ENCODE results near the gene GOLGA6L2. TPM values are rescaled to one million over a fixed set of nuclear protein-coding genes. Genes with fewer than 3 reads are reported as not detected.

Gene GOLGA6L2
- total and polyA plus RNA-seq, 2 of the 8 experiments (the other 6 are each of a cell fraction or from before 2014, with no cell fraction given) = not detected

GRCh38 chr15:23395832-23396231 is 51.2 kb downstream of the GOLGA6L2 start:
- Histone ChIP-seq H3K79me2 (ENCODE audit: control insufficient read depth in 1 of 2, insufficient read depth in 2 of 2, low read length in 2 of 2) (no peaks in the 10 kb centered on the region), H2BK120ac (replicated peaks; ENCODE audit: low read depth, low read length) (no peak overlapping the region), H2BK5ac (ENCODE audit: low read depth, low read length) (no peak overlapping the region), H4K20me1 (replicated peaks in 1 of 2; ENCODE audit: control insufficient read depth in 1 of 2, insufficient read depth in 2 of 2, low read length in 2 of 2) (no peaks in the 10 kb centered on the region), H4K5ac (ENCODE audit: insufficient read length, low read depth, low read length) (no peak overlapping the region), H4K91ac (replicated peaks; ENCODE audit: insufficient read length, low read length) (no peak overlapping the region), H3K23me2 (ENCODE audit: low read depth, low read length) (no peaks in the 10 kb centered on the region), H3K56ac (replicated peaks; ENCODE audit: insufficient read length, low read depth, low read length) (no peak overlapping the region), H3K4me3 (ENCODE audit: extremely low read depth in 1 of 4, insufficient read depth in 2 of 4, low read depth in 3 of 4, low read length in 4 of 4) (no peak overlapping the region), H2AK5ac (ENCODE audit: low read depth, low read length) (no peak overlapping the region), H3K4me1 (replicated peaks in 1 of 4; ENCODE audit: control insufficient read depth in 3 of 4, insufficient read depth in 4 of 4, low read length in 3 of 4) (no peaks in the 10 kb centered on the region; a peak in 2 of 7 replicates), H3K27ac (ENCODE audit: low read depth, low read length) (no peak overlapping the region), H2BK12ac (ENCODE audit: low read depth, low read length) (no peak overlapping the region), H2BK20ac (ENCODE audit: low read length) (no peak overlapping the region), H2AFZ (ENCODE audit: low read length) (no peak overlapping the region), H4K8ac (ENCODE audit: extremely low read depth, insufficient read depth, low read length) (no peak overlapping the region), H3K4me2 (ENCODE audit: insufficient read depth in 1 of 2, low read depth in 2 of 2, low read length in 2 of 2) (no peak overlapping the region), H3K27me3 (replicated peaks in 1 of 4; ENCODE audit: control insufficient read depth in 3 of 4, extremely low read depth in 1 of 4, insufficient read depth in 3 of 4, low read length in 3 of 4) (no peaks in the 10 kb centered on the region), H3K23ac (ENCODE audit: insufficient read length) (no peak overlapping the region), H3K4ac (replicated peaks; ENCODE audit: insufficient read length, low read depth, low read length) (no peak overlapping the region), H3K79me1 (ENCODE audit: low read depth, low read length) (no peaks in the 10 kb centered on the region), H3K9ac (replicated peaks in 1 of 4; ENCODE audit: extremely low read depth in 1 of 4, low read depth in 3 of 4, low read length in 3 of 4) (no peak overlapping the region), H3K18ac (ENCODE audit: extremely low read depth, low read length) (no peak overlapping the region), H3K14ac (ENCODE audit: insufficient read length) (no peak overlapping the region), H3K36me3 (ENCODE audit: control insufficient read depth in 2 of 4, insufficient read depth in 4 of 4, low read length in 3 of 4) (no peaks in the 10 kb centered on the region), H3K9me3 (ENCODE audit: insufficient read depth in 2 of 2, low read depth in 1 of 2, low read length in 1 of 2) (peaks cover 3 to 24% of the 10 kb centered on the region in 2 experiments; a peak in 3 of 4 replicates), H2BK15ac (ENCODE audit: low read length) (no peak overlapping the region)
- WGBS, 2 experiments (ENCODE audit: extremely low coverage in 1 of 2, insufficient coverage in 1 of 2, insufficient read length in 1 of 2, insufficient replicate concordance in 2 of 2, low coverage in 1 of 2, low lambda C conversion rate in 2 of 2, missing lambda C conversion rate in 1 of 2) = 74% methylated on average over 5 of the region's 5 CpGs; no CpG with 5 or more reads in 1 of the 2 experiments
- FAIRE-seq (no peak), DNase-seq (ENCODE audit: low read depth in 1 of 2, low spot score in 2 of 2) (no peak)
- ChIA-PET POLR2A (ENCODE audit: partially characterized antibody) (no interaction called here), CTCF (ENCODE audit: partially characterized antibody) (no interaction called here)
- TF ChIP-seq KDM4A (IDR thresholded peaks at IDR 0.05; ENCODE audit: low read depth, low read length, severe bottlenecking) (no peak), CBX5 (IDR thresholded peaks at IDR 0.05; ENCODE audit: low read depth, low read length) (no peak), KDM5A (IDR thresholded peaks at IDR 0.05; ENCODE audit: low read length) (no peak), CREB1 (IDR thresholded peaks at IDR 0.05) (no peak), CBX8 (IDR thresholded peaks at IDR 0.05; ENCODE audit: borderline replicate concordance, low read depth, low read length) (no peak), RNF2 (IDR thresholded peaks at IDR 0.05; ENCODE audit: borderline replicate concordance, low read depth, low read length, missing control alignments, poor library complexity, severe bottlenecking) (no peak), MAFK (IDR thresholded peaks at IDR 0.05; ENCODE audit: low read depth, low read length) (no peak), KDM1A (IDR thresholded peaks at IDR 0.05; ENCODE audit: borderline replicate concordance, low read length) (no peak), POLR2AphosphoS5 (IDR thresholded peaks at IDR 0.05; ENCODE audit: low read depth, low read length) (no peak), ATF3 (IDR thresholded peaks at IDR 0.05; ENCODE audit: insufficient read depth, low read depth, low read length) (no peak), ATF2 (IDR thresholded peaks at IDR 0.05; ENCODE audit: low read length) (no peak), RBBP5 (IDR thresholded peaks at IDR 0.05; ENCODE audit: borderline replicate concordance, low read depth, low read length) (no peak)

Measured in H1 (cell line).